GM12875 (cell line): Measurements from ENCODE around the gene SERPINB3.

ENCODE experiments used
- H3K4me3 ChIP-seq: one replicate; pipeline ENCODE4 v1.5.1; 2011; ENCODE audit warnings: low read depth, low read length, control low read depth
- TF ChIP-seq, protein P1 (sequence below): IDR thresholded peaks from 2 replicates; pipeline ENCODE4 v1.5.1; 2011; ENCODE audit warnings: low read depth, mild to moderate bottlenecking, control low read depth, inconsistent platforms, low read length, moderate library complexity, borderline replicate concordance; ENCODE audit not compliant: insufficient read depth

SERPINB3 gene

GRCh38 chr18:63697097-63697660 is 35.5 kb upstream of the SERPINB3 start:
- TF ChIP-seq, protein P1, sequence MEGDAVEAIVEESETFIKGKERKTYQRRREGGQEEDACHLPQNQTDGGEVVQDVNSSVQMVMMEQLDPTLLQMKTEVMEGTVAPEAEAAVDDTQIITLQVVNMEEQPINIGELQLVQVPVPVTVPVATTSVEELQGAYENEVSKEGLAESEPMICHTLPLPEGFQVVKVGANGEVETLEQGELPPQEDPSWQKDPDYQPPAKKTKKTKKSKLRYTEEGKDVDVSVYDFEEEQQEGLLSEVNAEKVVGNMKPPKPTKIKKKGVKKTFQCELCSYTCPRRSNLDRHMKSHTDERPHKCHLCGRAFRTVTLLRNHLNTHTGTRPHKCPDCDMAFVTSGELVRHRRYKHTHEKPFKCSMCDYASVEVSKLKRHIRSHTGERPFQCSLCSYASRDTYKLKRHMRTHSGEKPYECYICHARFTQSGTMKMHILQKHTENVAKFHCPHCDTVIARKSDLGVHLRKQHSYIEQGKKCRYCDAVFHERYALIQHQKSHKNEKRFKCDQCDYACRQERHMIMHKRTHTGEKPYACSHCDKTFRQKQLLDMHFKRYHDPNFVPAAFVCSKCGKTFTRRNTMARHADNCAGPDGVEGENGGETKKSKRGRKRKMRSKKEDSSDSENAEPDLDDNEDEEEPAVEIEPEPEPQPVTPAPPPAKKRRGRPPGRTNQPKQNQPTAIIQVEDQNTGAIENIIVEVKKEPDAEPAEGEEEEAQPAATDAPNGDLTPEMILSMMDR: no peak
- H3K4me3 ChIP-seq: no peak overlapping the region

GRCh38 chr18:63689064-63689463 is 27.4 kb upstream of the SERPINB3 start:
- TF ChIP-seq, protein P1: no peak
- H3K4me3 ChIP-seq: no peak overlapping the region

DNA sequence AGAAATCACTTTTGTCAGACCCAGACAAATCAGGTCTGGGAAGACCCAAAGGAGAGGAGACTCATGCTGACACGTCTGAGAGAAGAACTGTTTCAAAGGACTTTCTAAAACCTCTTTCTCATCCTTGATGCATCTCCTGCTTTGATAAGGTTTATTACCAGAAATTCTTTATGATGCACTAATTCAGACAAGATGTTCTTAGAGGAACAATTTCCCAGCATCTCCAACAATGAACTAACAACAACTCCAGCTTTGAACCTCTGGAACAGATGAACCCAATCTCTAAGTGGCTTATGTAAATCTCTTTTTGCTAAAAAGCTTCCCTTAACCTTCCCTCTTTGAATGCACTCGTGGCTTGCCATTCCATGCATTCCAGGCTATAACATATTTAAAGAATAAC is 25.2 kb upstream of the SERPINB3 start:
- TF ChIP-seq, protein P1: no peak
- H3K4me3 ChIP-seq: no peak overlapping the region

- no peak overlapping the region for H3K4me3 ChIP-seq
- TF ChIP-seq, protein P1: no peak
Measured at GRCh38 chr18:63684718-63685117, 23.0 kb upstream of the SERPINB3 start.

DNA sequence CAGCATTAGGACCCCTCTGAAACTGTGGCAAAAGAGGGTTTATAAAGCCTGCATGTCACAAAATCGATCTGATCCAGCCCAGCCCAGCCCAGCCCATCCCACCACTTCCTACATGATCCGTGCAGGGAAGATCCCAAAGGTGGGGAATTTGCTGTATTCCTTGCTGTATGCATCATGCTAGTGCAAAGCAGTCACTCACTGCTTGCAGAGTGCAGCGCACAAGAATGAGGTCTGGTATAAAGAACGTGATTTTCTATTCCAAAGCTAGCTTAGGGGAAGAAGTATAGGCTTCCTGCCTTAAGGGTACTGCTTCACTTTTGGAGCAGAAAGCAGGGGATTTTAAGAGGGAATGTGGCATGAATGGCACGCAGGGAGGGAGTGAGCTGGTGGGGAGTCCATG is 22.2 kb upstream of the SERPINB3 start:
- TF ChIP-seq, protein P1: no peak
- no peak overlapping the region for H3K4me3 ChIP-seq

DNA sequence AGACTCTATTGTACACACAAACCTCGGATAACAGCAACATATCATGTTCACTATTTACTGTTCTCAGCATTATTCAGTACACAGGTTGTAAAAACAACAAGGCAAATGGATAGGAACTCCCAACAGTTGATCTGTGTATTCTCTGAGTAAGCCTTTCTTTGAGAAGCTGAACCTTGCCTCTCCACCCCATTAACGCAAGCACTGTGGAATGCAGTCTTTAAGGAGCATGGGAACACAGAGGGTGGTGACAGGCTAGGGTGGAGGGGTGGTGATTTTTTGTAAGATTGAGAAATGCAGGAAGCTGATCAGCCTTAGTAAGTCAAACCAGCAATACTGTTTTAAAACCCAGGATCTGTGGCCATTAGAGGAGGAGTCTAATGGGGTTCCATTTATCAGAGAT is 21.5 kb upstream of the SERPINB3 start:
- H3K4me3 ChIP-seq: no peak overlapping the region

More for the DNA sequence above, 21.5 kb upstream of the SERPINB3 start:
- TF ChIP-seq, protein P1: no peak
